HG03342 (cell line): Measurements from ENCODE around the gene BCL7A.

Source experiments
- ATAC-seq: cut with Tn5 transposase; IDR thresholded peaks from one replicate; pipeline ENCODE4 v1.9.1; 2021; ENCODE audit warnings: mild to moderate bottlenecking, moderate library complexity; ENCODE audit not compliant: unreplicated experiment

The BCL7A gene

DNA sequence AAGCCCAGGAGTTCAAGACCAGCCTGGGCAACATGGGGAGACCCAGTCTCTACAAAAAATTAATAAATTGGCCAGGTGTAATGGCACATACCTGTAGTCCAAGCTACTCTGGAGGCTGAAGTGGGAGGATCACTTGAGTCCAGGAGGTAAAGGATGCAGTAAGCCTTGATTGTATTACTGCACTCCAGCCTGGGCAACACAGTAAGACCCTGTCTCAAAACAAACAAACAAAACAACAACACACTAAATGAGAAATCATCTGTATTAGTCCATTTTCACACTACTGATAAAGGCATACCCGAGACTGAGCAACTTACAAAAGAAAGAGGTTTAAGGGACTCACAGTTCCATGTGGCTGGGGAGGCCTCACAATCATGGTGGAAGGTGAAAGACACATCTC, 52.1 kb downstream of the BCL7A start:
- ATAC-seq: no peak

DNA sequence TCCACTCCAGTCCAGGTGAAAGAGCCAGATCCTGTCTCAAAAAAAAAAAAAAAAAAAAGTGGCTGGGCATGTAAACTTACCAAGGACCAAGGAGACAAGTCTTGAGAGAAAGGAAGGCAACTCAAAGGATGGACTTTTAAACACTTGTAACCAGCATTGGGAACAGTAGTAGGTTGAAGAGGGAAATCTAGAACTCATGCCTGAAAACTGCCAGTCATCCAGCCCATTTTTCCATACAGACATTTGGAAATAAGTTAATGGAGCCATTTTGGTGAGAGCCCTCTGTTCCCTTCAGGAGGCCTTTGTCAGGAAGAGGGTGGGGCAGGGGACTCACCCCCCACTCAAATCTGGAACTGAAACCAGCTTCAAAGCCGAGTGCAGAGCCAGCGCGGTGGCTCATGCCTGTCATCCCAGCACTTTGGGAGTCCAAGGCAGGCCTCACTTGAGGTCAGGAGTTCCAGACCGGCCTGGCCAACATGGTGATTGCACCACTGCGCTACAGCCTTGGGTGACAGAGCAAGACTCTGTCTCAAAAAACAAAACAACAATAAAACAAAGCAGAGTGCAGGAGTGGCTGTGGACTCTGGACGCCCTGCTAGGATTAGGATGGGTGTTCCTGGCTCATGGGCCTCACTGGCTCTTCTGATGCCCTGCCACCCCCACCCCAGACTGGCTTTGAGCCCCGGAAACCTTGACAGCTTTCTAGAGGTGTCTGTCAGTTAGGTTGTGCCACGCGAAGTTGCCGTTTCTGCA, 55.2 kb downstream of the BCL7A start:
- no peak for ATAC-seq

DNA sequence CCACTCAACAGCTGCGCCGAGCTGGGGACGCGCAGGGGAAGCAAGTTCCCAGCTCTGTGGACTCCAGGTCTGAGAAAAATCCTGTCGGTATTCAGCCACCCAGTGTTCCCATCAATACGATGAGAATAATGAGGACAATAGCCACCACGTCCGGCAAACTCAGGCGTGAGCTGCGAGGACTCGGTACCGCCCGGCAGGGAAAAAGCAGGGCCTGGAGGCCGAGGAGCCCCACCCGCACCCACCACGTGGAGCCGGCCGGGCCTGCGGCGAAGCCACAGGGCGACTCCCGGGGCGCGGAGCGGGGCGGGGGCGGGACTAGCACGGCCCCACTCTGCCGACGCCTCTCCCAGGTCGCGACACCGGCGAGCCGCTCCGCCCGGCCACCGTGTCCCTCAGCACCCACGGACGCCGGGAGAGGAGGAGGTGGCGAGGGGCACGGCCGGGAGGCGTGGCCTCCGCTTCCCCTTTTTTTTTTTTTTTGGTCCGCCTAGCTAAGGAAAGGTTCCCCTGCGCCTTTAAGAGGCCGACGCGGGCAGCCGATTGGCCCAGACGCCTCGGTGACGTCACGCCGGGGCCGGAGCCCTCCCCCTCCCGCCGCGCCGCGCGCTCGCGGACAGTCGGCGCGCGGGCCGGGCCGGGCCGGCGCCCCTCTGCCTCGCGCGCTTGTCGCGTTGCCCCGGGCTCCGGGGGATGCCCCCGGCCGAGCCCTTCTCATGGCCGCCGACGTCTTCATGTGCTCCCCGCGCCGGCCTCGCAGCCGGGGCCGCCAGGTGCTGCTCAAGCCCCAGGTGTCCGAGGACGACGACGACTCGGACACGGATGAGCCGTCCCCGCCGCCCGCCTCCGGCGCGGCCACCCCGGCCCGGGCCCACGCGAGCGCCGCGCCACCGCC, 56.7 kb downstream of the BCL7A start, which contains the start of gene MLXIP:
Gene MLXIP, plus strand, starts transcription at position 616 of the 892 bp plus-strand sequence. Its CDS starts 98 bp downstream, at position 714.
- peak; percentile 76 for ATAC-seq

DNA sequence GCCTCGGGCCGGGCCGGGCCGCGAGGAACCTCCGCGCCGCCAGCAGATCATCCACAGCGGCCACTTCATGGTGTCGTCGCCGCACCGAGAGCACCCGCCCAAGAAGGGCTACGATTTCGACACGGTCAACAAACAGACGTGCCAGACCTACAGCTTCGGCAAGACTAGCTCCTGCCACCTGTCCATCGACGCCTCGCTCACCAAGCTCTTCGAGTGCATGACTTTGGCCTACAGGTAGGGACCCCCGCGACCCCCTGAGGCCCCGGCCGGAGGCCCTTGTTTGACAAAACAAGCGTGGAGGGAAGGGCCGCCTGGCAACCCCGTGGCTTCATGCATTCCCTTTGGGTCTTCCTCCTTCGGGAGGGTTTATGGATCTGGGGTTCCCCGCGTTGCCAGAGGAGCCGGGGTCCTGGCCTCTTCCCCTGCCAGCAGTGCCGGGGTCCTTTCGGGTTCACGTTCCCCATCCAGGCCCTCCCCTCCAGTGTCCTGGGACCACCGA, 57.4 kb downstream of the BCL7A start:
- peak; percentile 14 for ATAC-seq

DNA sequence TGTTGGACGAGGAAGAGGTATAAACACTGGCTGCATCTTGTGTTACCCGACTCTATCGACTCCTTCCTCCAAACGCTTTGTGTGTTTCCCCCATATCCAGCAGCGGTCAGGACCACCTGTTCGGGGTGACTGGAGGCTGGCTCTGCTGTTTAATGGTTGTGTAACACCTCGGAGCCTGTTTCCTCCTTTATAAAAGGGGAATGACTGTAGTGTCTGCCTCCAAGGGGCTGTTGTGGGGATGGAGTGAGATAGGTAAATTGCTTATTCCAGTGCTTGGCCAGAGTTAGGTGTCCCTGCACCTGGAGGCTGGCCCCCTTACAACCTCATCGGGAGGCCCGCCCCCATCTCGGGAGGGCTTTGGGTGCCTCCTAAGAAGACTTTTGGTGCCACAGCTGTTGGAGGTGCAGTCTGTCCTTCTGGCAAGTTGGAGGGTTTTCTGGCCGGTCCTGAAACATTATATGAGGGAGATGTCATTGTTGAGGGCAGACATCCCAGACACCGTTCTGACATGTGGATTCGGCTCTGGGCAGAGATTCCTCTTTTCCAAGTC, 57.9 kb downstream of the BCL7A start:
- no peak for ATAC-seq

DNA sequence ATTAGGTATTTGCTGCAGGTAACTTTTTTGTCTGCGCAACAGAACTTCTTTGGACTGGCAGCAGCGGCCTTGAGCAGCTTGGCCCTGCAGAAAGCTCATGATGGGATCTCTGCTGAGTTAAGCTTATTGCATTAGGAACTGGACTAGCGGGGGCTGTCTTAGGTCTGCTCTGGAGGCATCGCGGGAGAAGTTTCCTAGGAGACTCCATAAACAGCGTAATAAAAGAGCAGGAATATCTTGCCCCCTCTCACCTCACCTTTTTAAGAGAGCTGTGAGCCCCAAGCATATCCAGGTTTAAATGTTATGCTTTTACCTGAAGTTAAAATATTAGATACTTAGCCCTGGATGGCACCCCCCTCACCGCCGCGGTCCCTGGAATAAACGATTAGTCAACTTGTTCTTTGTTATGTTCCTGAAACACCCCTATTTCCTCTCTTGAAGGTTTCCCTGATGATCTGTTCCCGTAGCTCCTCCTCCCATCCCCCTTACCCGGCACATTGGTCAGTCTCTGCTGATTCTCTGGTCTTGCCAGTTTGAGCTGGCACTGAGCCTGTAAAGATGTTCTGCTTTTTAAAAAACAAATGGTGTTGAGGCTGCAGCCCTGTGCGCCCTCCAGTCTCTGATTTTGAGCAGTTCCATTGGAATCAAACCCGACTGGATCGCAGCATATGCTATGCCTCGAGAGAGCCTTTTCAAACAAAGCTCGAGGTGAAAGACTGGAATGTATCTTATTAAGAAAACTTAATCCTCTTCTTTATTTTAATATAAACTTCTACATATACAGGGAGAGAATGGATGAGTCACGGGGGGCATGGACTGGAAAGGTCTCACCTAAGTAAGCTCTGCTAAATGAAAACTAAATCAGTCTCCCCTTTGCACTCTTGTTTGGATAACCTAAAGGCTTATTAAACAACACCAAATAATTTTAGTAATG, 58.7 kb downstream of the BCL7A start:
- ATAC-seq: no peak

DNA sequence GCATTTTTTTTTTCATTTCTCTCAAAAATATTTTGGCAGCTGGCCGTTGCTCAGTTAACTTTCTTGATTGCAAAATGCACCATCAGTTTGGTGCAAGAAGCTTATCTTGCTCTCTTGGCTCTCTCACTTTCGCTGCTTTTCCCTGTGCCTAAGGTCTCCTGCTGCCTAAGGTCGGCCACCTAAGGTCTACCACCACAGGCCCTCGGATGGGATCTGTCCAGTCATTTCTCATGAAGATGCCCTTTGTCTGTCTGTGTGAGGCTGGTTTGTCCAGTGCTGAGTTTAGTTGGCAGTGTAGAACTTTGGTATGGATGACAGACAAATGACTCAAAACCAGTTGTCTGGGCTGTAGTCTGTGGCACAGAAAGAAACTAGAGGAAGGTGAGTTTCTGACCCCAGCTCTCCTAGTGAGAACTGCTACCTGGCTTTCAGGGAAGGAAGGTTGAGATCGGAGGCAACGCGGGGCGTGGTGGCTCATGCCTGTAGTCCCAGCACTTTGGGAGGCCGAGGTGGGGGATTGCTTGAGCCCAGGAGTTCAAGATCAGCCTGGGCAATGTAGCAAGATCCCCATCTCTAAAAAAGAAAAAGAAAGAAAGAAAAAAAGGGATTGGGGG, 59.5 kb downstream of the BCL7A start:
- ATAC-seq: no peak

DNA sequence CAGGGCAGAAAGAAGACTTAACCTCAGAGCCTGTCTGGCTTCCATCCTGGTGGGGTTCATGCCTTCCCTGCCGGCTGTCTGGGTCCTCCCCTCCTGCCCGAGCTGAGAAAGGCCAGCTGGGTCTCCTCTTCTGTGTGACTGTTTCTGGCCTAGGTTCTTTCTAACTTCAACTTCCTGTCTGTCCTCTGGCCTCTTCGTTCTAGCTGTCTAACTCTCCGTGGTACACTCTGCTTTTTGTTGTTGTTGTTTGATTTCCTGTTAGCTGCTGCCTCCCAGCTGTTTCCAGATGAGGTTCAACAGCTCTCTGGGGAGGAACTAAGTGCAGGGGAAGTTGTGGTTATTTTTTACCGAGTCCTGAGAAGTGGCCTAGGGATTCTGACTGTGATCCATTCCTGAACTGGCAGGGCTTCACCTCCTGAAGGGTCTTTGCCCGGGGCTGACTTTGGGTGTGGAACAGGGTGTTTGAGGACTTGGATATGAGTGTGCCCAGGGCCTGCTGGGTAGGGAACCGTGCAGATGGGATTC, 60.1 kb downstream of the BCL7A start:
- ATAC-seq: peak; percentile 58

DNA sequence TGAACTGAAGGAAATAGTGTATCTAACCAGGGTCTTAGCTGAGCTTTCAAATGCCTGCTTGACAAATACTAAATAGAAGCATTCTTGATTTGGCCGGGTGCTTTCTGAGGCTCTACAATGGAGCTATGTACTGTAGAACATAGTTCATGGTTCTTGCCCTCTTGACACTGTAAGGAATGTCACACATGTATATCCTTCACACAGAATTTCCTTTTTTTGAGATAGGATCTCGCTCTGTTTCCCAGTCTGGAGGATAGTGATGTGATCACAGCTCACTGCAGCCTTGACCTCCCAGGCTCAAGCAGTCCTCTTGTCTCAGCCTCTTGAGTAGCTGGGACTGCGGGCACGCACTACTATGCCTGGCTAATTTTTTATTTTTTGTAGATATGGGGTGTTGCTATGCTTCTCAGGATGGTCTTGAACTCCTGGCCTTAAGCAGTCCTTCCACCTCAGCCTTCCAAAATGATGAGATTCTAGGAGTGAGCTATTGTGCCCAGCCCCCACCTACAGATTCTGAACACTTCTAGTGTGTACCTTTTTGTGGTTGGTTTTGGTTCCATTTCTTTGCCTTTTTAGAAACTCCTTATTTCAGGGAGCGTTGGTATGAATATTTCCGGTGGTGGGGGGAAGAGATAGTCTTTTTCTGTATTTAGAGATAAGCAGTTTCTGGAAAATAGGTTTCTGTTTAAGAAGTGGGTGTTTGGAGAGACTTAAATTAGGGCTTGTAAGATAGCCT, 61.1 kb downstream of the BCL7A start:
- no peak for ATAC-seq

DNA sequence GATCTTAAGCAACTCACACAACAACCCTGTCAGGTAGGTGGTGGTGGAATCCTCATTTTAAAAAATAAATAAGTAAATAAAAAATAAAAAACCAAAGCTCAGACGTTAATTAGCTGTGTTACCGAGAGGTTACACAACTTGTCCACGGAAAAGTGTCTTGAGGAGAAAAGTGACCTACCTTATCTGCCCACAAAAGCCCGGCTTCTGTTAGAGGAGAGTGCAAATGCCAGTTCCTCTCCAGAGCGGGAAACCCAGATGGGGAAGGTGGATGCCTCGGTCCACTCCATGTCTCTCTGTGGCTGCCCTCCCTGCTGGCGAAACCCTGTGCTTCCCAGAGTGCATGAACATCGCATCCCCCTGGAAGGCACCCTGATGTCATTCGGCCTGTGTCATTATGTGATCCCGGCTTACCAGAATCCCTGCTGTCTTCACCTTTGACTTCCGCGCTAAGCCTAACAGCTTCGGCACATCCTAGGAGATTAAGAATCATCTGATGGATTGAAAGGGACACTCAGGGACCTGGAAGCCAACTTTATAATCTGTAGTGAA, 63.2 kb downstream of the BCL7A start:
- no peak for ATAC-seq

DNA sequence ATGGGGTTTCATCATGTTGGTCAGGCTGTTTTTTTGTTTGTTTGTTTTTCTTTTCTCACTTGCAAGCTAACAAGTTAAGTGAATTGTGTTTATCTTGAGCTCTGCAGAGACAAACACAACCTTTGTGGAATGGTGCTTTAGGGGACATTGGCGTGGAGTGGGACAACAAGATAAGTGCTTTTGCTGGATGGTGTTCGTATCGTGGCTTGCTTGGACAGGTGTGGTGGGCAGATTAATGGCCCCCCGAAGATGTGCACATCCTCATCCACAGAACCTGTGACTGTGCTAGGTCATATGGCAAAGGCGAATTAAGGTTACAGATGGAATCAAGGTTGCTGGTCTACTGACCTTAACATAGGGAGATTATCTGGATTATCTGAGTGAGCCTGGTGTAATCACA, 63.9 kb downstream of the BCL7A start:
- no peak for ATAC-seq

DNA sequence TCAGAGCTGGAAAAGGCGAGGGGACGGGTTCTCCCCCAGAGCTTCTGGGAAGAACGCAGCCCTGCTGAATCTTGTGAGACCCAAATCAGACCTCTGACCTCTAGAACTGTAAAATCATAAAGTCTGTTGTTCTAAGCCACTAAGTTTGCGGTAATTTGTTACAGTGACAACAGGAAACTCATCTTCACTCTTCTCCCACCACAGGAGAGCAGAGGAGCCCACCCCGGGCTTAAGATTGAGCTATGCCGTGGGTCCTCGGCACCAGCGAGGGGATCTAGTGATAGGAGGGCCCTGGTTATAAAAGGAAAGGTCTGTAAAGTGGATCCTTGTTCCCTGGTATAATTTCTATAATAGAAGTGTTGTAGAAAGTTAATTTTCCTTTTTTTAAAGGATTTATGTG, 64.4 kb downstream of the BCL7A start:
- no peak for ATAC-seq

DNA sequence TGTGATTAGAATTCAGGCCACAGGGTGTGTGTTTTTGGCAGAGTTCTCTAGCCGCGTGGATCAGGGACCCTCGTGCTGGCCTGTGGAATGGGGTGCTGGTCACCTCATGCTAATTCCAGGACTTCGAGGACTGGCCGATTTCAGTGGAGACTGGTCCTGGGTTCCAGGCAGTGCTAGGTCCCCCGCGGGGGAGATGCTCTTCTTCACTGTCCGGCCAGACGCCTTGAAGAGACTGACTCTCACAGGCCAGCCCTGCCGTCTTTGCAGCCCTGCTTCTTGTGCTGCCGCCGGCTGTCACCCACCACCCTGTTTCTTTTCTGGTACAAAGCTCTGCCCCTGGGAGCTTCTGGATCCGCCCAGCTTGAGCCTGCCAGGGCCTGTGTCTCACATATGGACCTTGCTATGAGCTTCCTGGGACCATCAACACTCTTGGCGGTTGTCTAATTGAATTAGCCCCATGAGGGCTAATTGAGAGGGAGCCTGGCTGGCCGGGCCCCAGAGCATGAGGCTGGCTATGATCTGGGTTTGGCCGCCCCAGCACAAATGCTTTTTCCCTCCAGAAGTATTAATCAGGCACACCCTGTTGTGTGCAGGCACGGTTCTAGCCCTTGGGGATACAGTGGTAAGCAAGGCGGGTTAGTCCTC, 65.1 kb downstream of the BCL7A start:
- ATAC-seq: no peak

DNA sequence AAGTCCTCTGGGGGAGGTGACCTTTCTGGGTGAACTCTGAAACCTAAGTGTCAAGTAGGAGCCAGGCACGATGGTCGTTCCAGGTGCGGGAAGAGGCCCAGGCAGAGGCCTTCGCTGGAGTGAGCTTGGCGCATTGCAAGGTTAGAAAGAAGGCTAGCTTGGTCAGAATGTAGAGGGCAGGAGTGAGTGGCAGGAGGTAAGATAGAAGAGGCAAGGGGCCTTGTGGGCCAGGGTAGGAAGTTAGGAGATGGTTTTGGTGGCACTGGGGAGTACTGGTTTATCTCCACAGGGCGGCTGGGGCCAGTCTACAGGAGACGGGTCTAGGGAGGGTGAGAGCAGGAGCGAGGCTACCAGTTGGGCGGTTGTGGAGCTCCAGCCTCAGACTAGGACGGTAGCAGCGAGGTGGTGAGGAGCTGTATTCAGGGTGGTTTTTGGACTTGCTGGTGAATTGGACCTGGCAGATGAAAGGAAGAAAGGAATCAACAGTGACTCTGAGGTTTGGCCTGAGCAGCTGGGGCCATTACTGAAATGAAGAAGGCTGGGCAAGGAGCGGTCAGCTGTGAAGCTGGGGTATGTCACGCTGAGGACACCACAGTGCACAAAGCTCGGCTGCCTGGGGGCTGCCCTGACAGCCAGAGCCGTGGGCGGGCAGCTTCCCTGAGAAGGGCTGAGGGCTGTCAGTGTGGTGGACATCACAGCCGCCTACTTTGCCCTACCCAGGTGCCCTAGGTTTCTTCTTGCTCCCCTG, 65.9 kb downstream of the BCL7A start:
- ATAC-seq: no peak

DNA sequence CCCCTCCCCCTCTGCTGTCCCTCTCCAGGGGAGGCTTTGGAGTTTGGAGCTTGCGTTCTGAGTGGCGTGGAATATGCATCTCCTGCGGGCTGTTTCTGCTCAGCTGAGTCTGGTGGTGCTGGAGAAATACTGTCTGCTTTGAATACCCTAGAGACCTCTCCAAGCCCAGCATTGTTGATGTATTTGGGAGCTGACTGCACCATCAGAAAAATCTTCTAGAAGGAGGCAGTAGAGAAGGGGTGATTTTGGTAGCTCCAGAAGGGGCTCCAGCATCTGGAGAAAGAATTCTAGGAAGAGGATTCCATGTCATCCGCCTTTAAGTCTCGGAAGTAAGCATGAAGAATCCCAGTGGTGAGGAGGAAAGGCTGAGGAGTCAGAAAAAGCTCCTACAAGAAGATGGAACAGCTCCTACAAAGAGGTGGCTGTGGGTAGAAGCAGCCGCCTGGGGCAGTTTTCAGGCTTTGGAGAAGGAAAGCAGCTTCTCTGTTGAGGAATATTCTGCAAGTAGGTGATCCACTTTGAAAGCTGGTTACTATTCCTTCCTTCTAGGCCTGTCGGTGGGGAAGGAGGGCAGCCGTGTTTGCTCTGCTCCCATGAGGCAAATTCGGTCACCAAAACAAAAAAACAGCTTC, 66.6 kb downstream of the BCL7A start:
- no peak for ATAC-seq

DNA sequence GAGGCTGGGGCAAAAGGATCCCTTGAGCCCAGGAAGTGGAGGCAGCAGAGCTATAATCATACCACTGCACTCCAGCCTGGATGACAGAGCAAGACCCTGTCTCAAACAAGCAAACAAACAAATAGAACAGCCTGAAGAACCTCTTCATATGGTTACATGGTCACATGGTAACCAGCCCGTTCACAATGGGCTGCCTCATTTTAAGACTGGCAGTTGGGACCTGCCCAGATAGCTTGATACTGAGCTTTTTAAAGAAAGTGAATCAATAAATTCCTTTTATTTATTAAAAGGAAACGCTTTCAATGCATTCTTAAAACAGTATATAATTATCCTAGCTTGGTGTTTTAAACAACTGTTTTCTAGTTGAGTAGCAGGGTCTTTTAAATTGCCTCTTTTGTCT, 67.4 kb downstream of the BCL7A start:
- no peak for ATAC-seq
